HL-60 (cell line): Measurements from ENCODE around the gene CYB5B.

Experiments
- DNase-seq, 2 experiments: peaks; one replicate each; pipeline ENCODE4 v3.0.0-alpha.2; 2010 to 2020; ENCODE audit warnings: low read depth in 1 of 2, low spot score in 1 of 2
- H3K27ac ChIP-seq: fragments of 250-450 bp; sonication (Bioruptor Pico); replicated peaks from 2 replicates; pipeline ENCODE4 v1.5.1; 2020; ENCODE audit warnings: mild to moderate bottlenecking, moderate library complexity
- H3K27me3 ChIP-seq: fragments of 250-450 bp; sonication (Bioruptor Pico); 2 replicates; pipeline ENCODE4 v1.5.1; 2021; ENCODE audit warnings: mild to moderate bottlenecking, moderate library complexity; ENCODE audit not compliant: insufficient read depth, poor library complexity, severe bottlenecking
- H3K4me3 ChIP-seq: replicated peaks from 2 replicates; pipeline ENCODE4 v1.5.1; 2011; ENCODE audit warnings: mild to moderate bottlenecking, control low read depth, low read length; ENCODE audit not compliant: insufficient read depth
- GABPA ChIP-seq: IDR thresholded peaks from 2 replicates; pipeline ENCODE4 v1.6.1; 2012; ENCODE audit warnings: low read depth
- POLR2AphosphoS5 ChIP-seq: IDR thresholded peaks from 2 replicates; pipeline ENCODE4 v1.6.1; 2012; ENCODE audit warnings: low read depth
- REST ChIP-seq: IDR thresholded peaks from 2 replicates; pipeline ENCODE4 v1.6.1; 2012; ENCODE audit warnings: low read depth; ENCODE audit not compliant: insufficient replicate concordance
- SPI1 ChIP-seq: IDR thresholded peaks from 2 replicates; pipeline ENCODE4 v1.6.1; 2012; ENCODE audit warnings: low read depth, mild to moderate bottlenecking, borderline replicate concordance
- TF ChIP-seq, protein P1 (sequence below): IDR thresholded peaks from one replicate; pipeline ENCODE4 v1.5.1; 2011; ENCODE audit warnings: low read length, control low read depth, inconsistent platforms; ENCODE audit not compliant: insufficient read depth

Gene CYB5B

GRCh38 chr16:69417520-69418199 lies 6.8 kb upstream of the CYB5B start:
- Histone ChIP-seq H3K27me3 (no peaks in the 10 kb centered on the region), H3K27ac (no peak overlapping the region), H3K4me3 (no peak overlapping the region)
- no peak for DNase-seq
- no peak for TF ChIP-seq POLR2AphosphoS5
- no peak for TF ChIP-seq SPI1
- no peak for TF ChIP-seq GABPA
- TF ChIP-seq, protein P1, sequence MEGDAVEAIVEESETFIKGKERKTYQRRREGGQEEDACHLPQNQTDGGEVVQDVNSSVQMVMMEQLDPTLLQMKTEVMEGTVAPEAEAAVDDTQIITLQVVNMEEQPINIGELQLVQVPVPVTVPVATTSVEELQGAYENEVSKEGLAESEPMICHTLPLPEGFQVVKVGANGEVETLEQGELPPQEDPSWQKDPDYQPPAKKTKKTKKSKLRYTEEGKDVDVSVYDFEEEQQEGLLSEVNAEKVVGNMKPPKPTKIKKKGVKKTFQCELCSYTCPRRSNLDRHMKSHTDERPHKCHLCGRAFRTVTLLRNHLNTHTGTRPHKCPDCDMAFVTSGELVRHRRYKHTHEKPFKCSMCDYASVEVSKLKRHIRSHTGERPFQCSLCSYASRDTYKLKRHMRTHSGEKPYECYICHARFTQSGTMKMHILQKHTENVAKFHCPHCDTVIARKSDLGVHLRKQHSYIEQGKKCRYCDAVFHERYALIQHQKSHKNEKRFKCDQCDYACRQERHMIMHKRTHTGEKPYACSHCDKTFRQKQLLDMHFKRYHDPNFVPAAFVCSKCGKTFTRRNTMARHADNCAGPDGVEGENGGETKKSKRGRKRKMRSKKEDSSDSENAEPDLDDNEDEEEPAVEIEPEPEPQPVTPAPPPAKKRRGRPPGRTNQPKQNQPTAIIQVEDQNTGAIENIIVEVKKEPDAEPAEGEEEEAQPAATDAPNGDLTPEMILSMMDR: no peak
- no peak for TF ChIP-seq REST

GRCh38 chr16:69419956-69420355 lies 4.5 kb upstream of the CYB5B start:
- TF ChIP-seq SPI1 (no peak), POLR2AphosphoS5 (no peak), GABPA (no peak), REST (no peak)
- TF ChIP-seq, protein P1: no peak

DNA sequence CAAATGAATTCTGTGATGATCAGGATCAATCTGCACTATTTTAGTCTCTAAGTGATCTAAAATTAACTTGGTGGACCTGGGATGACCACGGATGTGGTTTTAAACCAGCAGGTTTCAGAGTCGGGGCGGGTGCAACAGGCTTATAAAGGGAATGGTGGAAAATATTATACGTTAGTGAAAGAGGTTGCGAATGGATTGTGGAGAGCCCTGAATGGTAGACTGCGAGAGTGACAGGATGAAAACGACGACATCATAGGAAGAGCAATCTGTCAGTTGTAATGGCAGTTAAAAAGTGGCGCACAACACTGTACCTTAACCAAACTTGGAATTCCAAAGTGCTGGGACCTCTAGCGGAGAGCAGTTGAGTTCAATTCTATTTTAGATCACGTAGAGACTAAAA lies 1.2 kb upstream of the CYB5B start:
- H3K27me3 ChIP-seq: no peaks in the 10 kb centered on the region
- DNase-seq: no peak
- no peak overlapping the region for H3K4me3 ChIP-seq
- TF ChIP-seq, protein P1: no peak
- TF ChIP-seq POLR2AphosphoS5: no peak
- TF ChIP-seq REST: no peak
- no peak for TF ChIP-seq GABPA
- no peak for TF ChIP-seq SPI1
- no peak overlapping the region for H3K27ac ChIP-seq

More at GRCh38 chr16:69419956-69420355, 4.5 kb upstream of the CYB5B start:
- Histone ChIP-seq H3K27ac (no peak overlapping the region), H3K4me3 (no peak overlapping the region), H3K27me3 (no peaks in the 10 kb centered on the region)
- no peak for DNase-seq
